ENCODE measurements around the gene SVIL. TPM values are rescaled to one million over a fixed set of nuclear protein-coding genes. Genes with fewer than 3 reads are reported as not detected.

The SVIL gene
- total and polyA plus RNA-seq, 2 donors (not counting 1 experiment from before 2014, with no cell fraction given), result 17.7 to 94.3 TPM

GRCh38 chr10:29482591-29483431 is 152.0 kb downstream of the SVIL start:
- H3K79me2 ChIP-seq (ENCODE audit: control insufficient read depth, insufficient read depth, low read length), result no peaks in the 10 kb centered on the region
- peaks cover 9% of the 10 kb centered on the region for H3K36me3 ChIP-seq (ENCODE audit: control insufficient read depth, insufficient read depth, low read length)
- TF ChIP-seq CTCF (conservative IDR thresholded peaks at IDR 0.05 in 1 of 2, IDR thresholded peaks at IDR 0.05 in 1 of 2; ENCODE audit: low read depth in 1 of 2, low read length in 2 of 2) (peak in 1 of 2 donors; percentile 15), EZH2 (IDR thresholded peaks at IDR 0.05; ENCODE audit: low read length, missing control alignments) (no peak)
- peak; percentile 60 to 79 for DNase-seq (ENCODE audit: low read depth in 2 of 2)
- H3K4me3 ChIP-seq (replicated peaks in 1 of 4; ENCODE audit: control extremely low read depth in 1 of 4, insufficient read depth in 1 of 4, low read depth in 3 of 4, low read length in 4 of 4), result no peak overlapping the region
- no peak overlapping the region for H2AFZ ChIP-seq (ENCODE audit: low read length)
- H3K4me2 ChIP-seq (ENCODE audit: extremely low read depth, insufficient read depth, low read length), result no peak overlapping the region
- H3K9me3 ChIP-seq (ENCODE audit: control insufficient read depth, insufficient read depth, low read depth, low read length), result no peaks in the 10 kb centered on the region
- H3K4me1 ChIP-seq (ENCODE audit: control insufficient read depth, extremely low read depth, insufficient read depth, low read length), result peaks cover 8% of the 10 kb centered on the region
- no peaks in the 10 kb centered on the region for H4K20me1 ChIP-seq (ENCODE audit: control insufficient read depth, extremely low read depth, insufficient read depth, low read length)
- no peak overlapping the region for H3K9ac ChIP-seq (ENCODE audit: insufficient read depth, low read length)
- H3K27me3 ChIP-seq (ENCODE audit: control insufficient read depth, insufficient read depth, low read length), result no peaks in the 10 kb centered on the region
- peak overlapping the region; percentile 56 for H3K27ac ChIP-seq (ENCODE audit: insufficient read depth, low read length)

- Histone ChIP-seq H3K36me3 (ENCODE audit: control insufficient read depth, insufficient read depth, low read length) (peaks cover 9% of the 10 kb centered on the region), H2AFZ (ENCODE audit: low read length) (no peak overlapping the region), H3K27ac (ENCODE audit: insufficient read depth, low read length) (no peak overlapping the region), H4K20me1 (ENCODE audit: control insufficient read depth, extremely low read depth, insufficient read depth, low read length) (no peaks in the 10 kb centered on the region), H3K9me3 (ENCODE audit: control insufficient read depth, insufficient read depth, low read depth, low read length) (no peaks in the 10 kb centered on the region), H3K79me2 (ENCODE audit: control insufficient read depth, insufficient read depth, low read length) (no peaks in the 10 kb centered on the region), H3K27me3 (ENCODE audit: control insufficient read depth, insufficient read depth, low read length) (no peaks in the 10 kb centered on the region), H3K4me2 (ENCODE audit: extremely low read depth, insufficient read depth, low read length) (no peak overlapping the region), H3K9ac (ENCODE audit: insufficient read depth, low read length) (no peak overlapping the region), H3K4me1 (ENCODE audit: control insufficient read depth, extremely low read depth, insufficient read depth, low read length) (peaks cover 8% of the 10 kb centered on the region), H3K4me3 (replicated peaks in 1 of 4; ENCODE audit: control extremely low read depth in 1 of 4, insufficient read depth in 1 of 4, low read depth in 3 of 4, low read length in 4 of 4) (no peak overlapping the region)
- TF ChIP-seq CTCF (conservative IDR thresholded peaks at IDR 0.05 in 1 of 2, IDR thresholded peaks at IDR 0.05 in 1 of 2; ENCODE audit: low read depth in 1 of 2, low read length in 2 of 2), result no peak
- no peak for TF ChIP-seq EZH2 (IDR thresholded peaks at IDR 0.05; ENCODE audit: low read length, missing control alignments)
- DNase-seq (ENCODE audit: low read depth in 2 of 2), result no peak
Measured at GRCh38 chr10:29481906-29482440, 152.8 kb downstream of the SVIL start.

GRCh38 chr10:29479981-29480954 is 154.5 kb downstream of the SVIL start:
- TF ChIP-seq EZH2 (IDR thresholded peaks at IDR 0.05; ENCODE audit: low read length, missing control alignments) (no peak), CTCF (conservative IDR thresholded peaks at IDR 0.05 in 1 of 2, IDR thresholded peaks at IDR 0.05 in 1 of 2; ENCODE audit: low read depth in 1 of 2, low read length in 2 of 2) (no peak)
- no peaks in the 10 kb centered on the region for H4K20me1 ChIP-seq (ENCODE audit: control insufficient read depth, extremely low read depth, insufficient read depth, low read length)
- H3K79me2 ChIP-seq (ENCODE audit: control insufficient read depth, insufficient read depth, low read length), result no peaks in the 10 kb centered on the region
- peaks cover 8% of the 10 kb centered on the region for H3K4me1 ChIP-seq (ENCODE audit: control insufficient read depth, extremely low read depth, insufficient read depth, low read length)
- no peaks in the 10 kb centered on the region for H3K27me3 ChIP-seq (ENCODE audit: control insufficient read depth, insufficient read depth, low read length)
- no peak overlapping the region for H3K4me2 ChIP-seq (ENCODE audit: extremely low read depth, insufficient read depth, low read length)
- peaks cover 9% of the 10 kb centered on the region for H3K36me3 ChIP-seq (ENCODE audit: control insufficient read depth, insufficient read depth, low read length)
- H3K9ac ChIP-seq (ENCODE audit: insufficient read depth, low read length), result no peak overlapping the region
- H2AFZ ChIP-seq (ENCODE audit: low read length), result no peak overlapping the region
- no peak for DNase-seq (ENCODE audit: low read depth in 2 of 2)
- no peak overlapping the region for H3K4me3 ChIP-seq (replicated peaks in 1 of 4; ENCODE audit: control extremely low read depth in 1 of 4, insufficient read depth in 1 of 4, low read depth in 3 of 4, low read length in 4 of 4)
- H3K27ac ChIP-seq (ENCODE audit: insufficient read depth, low read length), result no peak overlapping the region
- no peaks in the 10 kb centered on the region for H3K9me3 ChIP-seq (ENCODE audit: control insufficient read depth, insufficient read depth, low read depth, low read length)

Measured in fibroblast of lung (primary cell).